Ovary (tissue), 9 donors: Measurements from ENCODE around the gene LUC7L2. TPM values are rescaled to one million over a fixed set of nuclear protein-coding genes. Genes with fewer than 3 reads are reported as not detected.

Experiments used
- DNase-seq, 5 donors: peaks; one replicate each; pipeline ENCODE4 v3.0.0-alpha.2; 2019 to 2020
- H3K27ac ChIP-seq, 2 donors: fragments of 200-600 bp; one replicate each; pipeline versions ENCODE4 v1.5.1 to v1.8.0; 2019 to 2022
- H3K27me3 ChIP-seq: fragments of 200-600 bp; one replicate; pipeline ENCODE4 v1.8.0; 2022
- H3K36me3 ChIP-seq: fragments of 200-600 bp; sonication (generic); one replicate; pipeline ENCODE4 v1.5.1; 2019
- H3K4me1 ChIP-seq: one replicate; pipeline ENCODE4 v1.8.1; 2013; ENCODE audit warnings: mild to moderate bottlenecking, moderate library complexity; ENCODE audit not compliant: insufficient read depth
- H3K4me3 ChIP-seq: fragments of 200-600 bp; sonication (generic); one replicate; pipeline ENCODE4 v1.5.1; 2017
- H3K9me3 ChIP-seq, 2 donors: fragments of 200-600 bp in 1 of 2; sonication (generic) in 1 of 2; one replicate each; pipeline versions ENCODE4 v1.5.1 to v1.8.1; 2013 to 2019; ENCODE audit warnings: mild to moderate bottlenecking in 1 of 2, moderate library complexity in 1 of 2
- CTCF ChIP-seq, 3 donors: fragments of 450-650 bp in 2 of 3; fragments of 200-600 bp in 1 of 3; IDR thresholded peaks; one replicate each; pipeline versions ENCODE4 v1.5.1 to v1.8.0; 2016 to 2022; ENCODE audit warnings: antibody characterized with exemption in 3 of 3, mild to moderate bottlenecking in 1 of 3
- EP300 ChIP-seq: sonication (generic); formaldehyde crosslinking; IDR thresholded peaks from one replicate; pipeline ENCODE4 v1.6.1; 2017; ENCODE audit warnings: antibody characterized with exemption
- POLR2A ChIP-seq: fragments of 450-650 bp; IDR thresholded peaks from one replicate; pipeline ENCODE4 v1.6.1; 2017; ENCODE audit warnings: antibody characterized with exemption, mild to moderate bottlenecking, moderate library complexity
- WGBS, 3 donors: extraction: QIAGEN DNeasy Blood & Tissue Kit in 1 of 3; methylation state at CpG; one replicate each; pipeline versions ENCODE4 v1.1.5 to v1.1.7; 2013 to 2017; 5-methylcytosine and 5-hydroxymethylcytosine counted together
- intact Hi-C, 4 donors: fragments of 100-400 bp; cut with DNase I; formaldehyde crosslinking; loops; one replicate each; pipeline versions ENCODE4 v1.11.0 to v1.15.1; 2022 to 2023
- polyA plus RNA-seq, 2 donors: library from polyadenylated mRNA; stranded (reverse); fragments of 200-250 nt in 1 of 2; fragments of 350-450 nt in 1 of 2; fragmentation: Illumina TruSeq in 1 of 2; extraction: RNeasy Lipid Tissue Mini Kit (QIAGEN cat#74804) in 1 of 2; gene quantifications; one replicate each; pipeline ENCODE4 v1.2.3, GENCODE V29; 2013 to 2014
- total RNA-seq, 7 donors: library from RNA; depleted of rRNA in 2 of 7; stranded (reverse); fragments of >200 nt in 2 of 7; fragmentation: NEBNext Ultra II Directional in 3 of 7; extraction: Animal tissue kit (Norgen Biotek cat#: 25700) in 3 of 7; gene quantifications; one replicate each; pipeline versions ENCODE4 v1.1.0 to v1.2.4, GENCODE V29; 2016 to 2023
- donor health status: DM: no; HTN: no; CAD: no; lungs with moderate emphysema.
- donor health status: DM: no; HTN: no; CAD: no.
- donor health status: Bipolar disorder and iron deficiency.
- donor health status: DM: yes; HTN: yes; CAD: no.
- donor health status: DM: no; HTN: no; CAD: no.
- donor health status: DM: yes; HTN: yes; CAD: no.

LUC7L2 gene
- total and polyA plus RNA-seq, 9 donors = 58.9 to 113 (median 87.2) TPM

GRCh38 chr7:139384611-139385010, 24.9 kb downstream of the LUC7L2 start:
- Histone ChIP-seq H3K4me1 (no peaks in the 10 kb centered on the region), H3K27me3 (no peaks in the 10 kb centered on the region), H3K36me3 (no peaks in the 10 kb centered on the region), H3K9me3 (no peaks in the 10 kb centered on the region), H3K27ac (no peak overlapping the region), H3K4me3 (no peak overlapping the region)
- TF ChIP-seq CTCF (IDR thresholded peaks at IDR 0.05) = no peak
- TF ChIP-seq POLR2A = no peak
- TF ChIP-seq EP300 = no peak
- no peak for DNase-seq
- intact Hi-C loops = loop anchor here in 1 of 4 donors (10.0 kb wide), 1 partner anchor 60 kb away; no protein-coding TSS in a partner anchor
- 86 to 92% (median 89%) methylated on average over 3 of the region's 3 CpGs for WGBS, 3 donors

- no peak overlapping the region for H3K27ac ChIP-seq
- H3K4me1 ChIP-seq = no peaks in the 10 kb centered on the region
- no peaks in the 10 kb centered on the region for H3K9me3 ChIP-seq
- 88 to 92% (median 91%) methylated on average over 5 of the region's 5 CpGs for WGBS, 3 donors
- DNase-seq = no peak
- H3K36me3 ChIP-seq = no peaks in the 10 kb centered on the region
- intact Hi-C loops = loop anchor here in 1 of 4 donors (10.0 kb wide), 1 partner anchor 63 kb away; no protein-coding TSS in a partner anchor
- H3K27me3 ChIP-seq = no peaks in the 10 kb centered on the region
- no peak overlapping the region for H3K4me3 ChIP-seq
- TF ChIP-seq POLR2A (no peak), CTCF (IDR thresholded peaks at IDR 0.05) (no peak), EP300 (no peak)
These were observed 27.9 kb downstream of the LUC7L2 start for GRCh38 chr7:139387594-139387993.

GRCh38 chr7:139389091-139389490, 29.4 kb downstream of the LUC7L2 start:
- Histone ChIP-seq H3K4me1 (no peaks in the 10 kb centered on the region), H3K4me3 (no peak overlapping the region), H3K27me3 (no peaks in the 10 kb centered on the region), H3K36me3 (no peaks in the 10 kb centered on the region), H3K9me3 (no peaks in the 10 kb centered on the region), H3K27ac (no peak overlapping the region)
- intact Hi-C loops = loop anchor here in 1 of 4 donors (10.0 kb wide), 1 partner anchor 64 kb away; no protein-coding TSS in a partner anchor
- TF ChIP-seq EP300 = no peak
- TF ChIP-seq POLR2A = no peak
- TF ChIP-seq CTCF (IDR thresholded peaks at IDR 0.05) = no peak
- DNase-seq = no peak
- WGBS, 3 donors = 90 to 96% (median 92%) methylated on average over 3 of the region's 3 CpGs

GRCh38 chr7:139389774-139390173, 30.1 kb downstream of the LUC7L2 start:
- Histone ChIP-seq H3K36me3 (no peaks in the 10 kb centered on the region), H3K27me3 (no peaks in the 10 kb centered on the region), H3K27ac (no peak overlapping the region), H3K4me3 (no peak overlapping the region), H3K4me1 (no peaks in the 10 kb centered on the region), H3K9me3 (no peaks in the 10 kb centered on the region)
- no peak for DNase-seq
- WGBS, 3 donors = 95 to 99% (median 96%) methylated on average over 2 of the region's 2 CpGs
- TF ChIP-seq EP300 (no peak), POLR2A (no peak), CTCF (IDR thresholded peaks at IDR 0.05) (no peak)
- intact Hi-C loops = loop anchor here in 1 of 4 donors (10.0 kb wide), 1 partner anchor 65 kb away; no protein-coding TSS in a partner anchor
